Thyroid gland (tissue), 4 donors: Measurements from ENCODE around the gene SPRR1A.

Experiments used
- POLR2A ChIP-seq, 2 donors: fragments of 450-650 bp; IDR thresholded peaks; one replicate each; pipeline ENCODE4 v1.6.1; 2017; ENCODE audit warnings: antibody characterized with exemption in 2 of 2, mild to moderate bottlenecking in 2 of 2, moderate library complexity in 1 of 2
- TF ChIP-seq, protein P1 (sequence below), 6 experiments: fragments of 200-600 bp in 3 of 6; fragments of 450-650 bp in 3 of 6; sonication (generic) in 3 of 6; IDR thresholded peaks; one replicate each; pipeline ENCODE4 v1.5.1; 2016 to 2019; ENCODE audit warnings: antibody characterized with exemption in 6 of 6, mild to moderate bottlenecking in 2 of 6, inconsistent platforms in 1 of 6, moderate library complexity in 1 of 6

- TF ChIP-seq, protein P1, sequence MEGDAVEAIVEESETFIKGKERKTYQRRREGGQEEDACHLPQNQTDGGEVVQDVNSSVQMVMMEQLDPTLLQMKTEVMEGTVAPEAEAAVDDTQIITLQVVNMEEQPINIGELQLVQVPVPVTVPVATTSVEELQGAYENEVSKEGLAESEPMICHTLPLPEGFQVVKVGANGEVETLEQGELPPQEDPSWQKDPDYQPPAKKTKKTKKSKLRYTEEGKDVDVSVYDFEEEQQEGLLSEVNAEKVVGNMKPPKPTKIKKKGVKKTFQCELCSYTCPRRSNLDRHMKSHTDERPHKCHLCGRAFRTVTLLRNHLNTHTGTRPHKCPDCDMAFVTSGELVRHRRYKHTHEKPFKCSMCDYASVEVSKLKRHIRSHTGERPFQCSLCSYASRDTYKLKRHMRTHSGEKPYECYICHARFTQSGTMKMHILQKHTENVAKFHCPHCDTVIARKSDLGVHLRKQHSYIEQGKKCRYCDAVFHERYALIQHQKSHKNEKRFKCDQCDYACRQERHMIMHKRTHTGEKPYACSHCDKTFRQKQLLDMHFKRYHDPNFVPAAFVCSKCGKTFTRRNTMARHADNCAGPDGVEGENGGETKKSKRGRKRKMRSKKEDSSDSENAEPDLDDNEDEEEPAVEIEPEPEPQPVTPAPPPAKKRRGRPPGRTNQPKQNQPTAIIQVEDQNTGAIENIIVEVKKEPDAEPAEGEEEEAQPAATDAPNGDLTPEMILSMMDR (IDR thresholded peaks at IDR 0.05): no peak
- TF ChIP-seq POLR2A (IDR thresholded peaks at IDR 0.05): no peak
These were observed 15.9 kb downstream of the SPRR1A start for GRCh38 chr1:152999818-153000217.
